Activated T-cell treated with anti-CD3 and anti-CD28 coated beads for 48 hours (primary cell): ENCODE data around the gene PDE8A.
"Not testable (repeated sequence)": the region's sequence is repeated elsewhere in the genome, so short reads cannot be mapped to it uniquely, and the experiment has no call there.

Experiments used
- DNase-seq: peaks from one replicate; pipeline ENCODE4 v3.0.0-alpha.2; 2020; ENCODE audit warnings: low read depth

The PDE8A gene

GRCh38 chr15:85010071-85010385 is 28.4 kb downstream of the PDE8A start:
- no peak for DNase-seq

DNA sequence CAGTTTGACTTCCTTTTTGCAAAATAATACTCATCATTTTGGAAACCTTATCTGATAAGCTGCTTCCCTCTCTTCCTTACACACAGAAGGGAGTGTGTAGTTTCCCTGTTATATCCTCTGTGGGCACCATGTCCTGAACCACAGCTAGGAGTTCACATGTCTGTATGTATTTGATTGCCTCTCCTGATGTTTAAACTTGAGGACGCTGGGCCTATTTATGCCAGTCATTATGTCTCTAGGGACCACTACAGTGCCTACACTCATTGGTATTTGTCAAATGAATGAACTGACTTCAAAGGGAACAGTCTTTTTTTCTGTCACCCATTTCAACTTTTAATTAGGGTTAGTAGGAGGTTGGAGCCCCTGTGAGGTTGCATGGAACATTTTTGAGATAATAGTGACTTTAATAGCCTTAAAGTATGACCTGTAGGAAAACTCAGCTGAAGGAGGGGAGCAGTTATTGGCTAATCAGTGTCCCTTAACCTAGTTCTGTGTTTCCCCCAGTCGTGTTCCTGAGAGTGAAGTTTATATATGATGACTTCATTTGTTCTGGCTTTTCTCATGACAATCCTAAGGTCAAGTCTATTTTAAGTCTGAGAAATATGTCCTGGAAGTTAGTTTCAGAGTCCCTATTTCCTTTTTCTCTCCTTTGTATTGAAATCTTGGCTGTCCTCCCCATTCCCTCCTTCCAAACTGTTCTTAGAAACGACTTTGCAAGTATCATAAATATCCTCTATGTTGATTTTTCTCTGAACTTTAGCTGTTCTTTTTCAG is 28.9 kb downstream of the PDE8A start:
- no peak for DNase-seq

- DNase-seq: no peak
Measured at GRCh38 chr15:85011160-85011571, 29.5 kb downstream of the PDE8A start.

DNA sequence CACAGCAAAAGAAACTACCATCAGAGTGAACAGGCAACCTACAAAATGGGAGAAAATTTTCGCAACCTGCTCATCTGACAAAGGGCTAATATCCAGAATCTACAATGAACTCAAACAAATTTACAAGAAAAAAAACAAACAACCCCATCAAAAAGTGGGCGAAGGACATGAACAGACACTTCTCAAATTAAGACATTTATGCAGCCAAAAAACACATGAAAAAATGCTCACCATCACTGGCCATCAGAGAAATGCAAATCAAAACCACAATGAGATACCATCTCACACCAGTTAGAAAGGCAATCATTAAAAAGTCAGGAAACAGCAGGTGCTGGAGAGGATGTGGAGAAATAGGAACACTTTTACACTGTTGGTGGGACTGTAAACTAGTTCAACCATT is 30.1 kb downstream of the PDE8A start:
- not testable (repeated sequence) for DNase-seq

DNA sequence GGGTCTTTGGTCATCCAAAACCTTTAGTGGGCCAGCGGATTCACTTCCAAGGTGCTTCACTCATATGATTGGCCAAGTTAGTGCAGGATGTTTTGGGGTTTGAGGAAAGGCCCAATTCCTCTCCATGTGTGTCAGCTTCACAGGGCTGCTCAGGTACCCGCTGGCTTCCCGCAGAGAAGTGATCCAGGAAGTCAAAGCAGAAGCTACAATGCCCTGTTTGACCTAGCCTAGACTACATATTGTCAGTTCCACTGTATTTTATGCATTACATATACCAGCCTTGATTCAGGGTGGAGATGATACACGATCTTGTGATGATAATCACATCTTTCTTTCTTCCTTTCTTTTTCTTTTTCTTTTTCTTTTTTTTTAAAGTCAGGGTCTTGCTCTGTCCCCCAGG is 32.1 kb downstream of the PDE8A start:
- DNase-seq: no peak

- DNase-seq: no peak
Measured at GRCh38 chr15:85014932-85015331, 33.3 kb downstream of the PDE8A start.

GRCh38 chr15:85016275-85016674 is 34.6 kb downstream of the PDE8A start:
- DNase-seq: no peak

DNA sequence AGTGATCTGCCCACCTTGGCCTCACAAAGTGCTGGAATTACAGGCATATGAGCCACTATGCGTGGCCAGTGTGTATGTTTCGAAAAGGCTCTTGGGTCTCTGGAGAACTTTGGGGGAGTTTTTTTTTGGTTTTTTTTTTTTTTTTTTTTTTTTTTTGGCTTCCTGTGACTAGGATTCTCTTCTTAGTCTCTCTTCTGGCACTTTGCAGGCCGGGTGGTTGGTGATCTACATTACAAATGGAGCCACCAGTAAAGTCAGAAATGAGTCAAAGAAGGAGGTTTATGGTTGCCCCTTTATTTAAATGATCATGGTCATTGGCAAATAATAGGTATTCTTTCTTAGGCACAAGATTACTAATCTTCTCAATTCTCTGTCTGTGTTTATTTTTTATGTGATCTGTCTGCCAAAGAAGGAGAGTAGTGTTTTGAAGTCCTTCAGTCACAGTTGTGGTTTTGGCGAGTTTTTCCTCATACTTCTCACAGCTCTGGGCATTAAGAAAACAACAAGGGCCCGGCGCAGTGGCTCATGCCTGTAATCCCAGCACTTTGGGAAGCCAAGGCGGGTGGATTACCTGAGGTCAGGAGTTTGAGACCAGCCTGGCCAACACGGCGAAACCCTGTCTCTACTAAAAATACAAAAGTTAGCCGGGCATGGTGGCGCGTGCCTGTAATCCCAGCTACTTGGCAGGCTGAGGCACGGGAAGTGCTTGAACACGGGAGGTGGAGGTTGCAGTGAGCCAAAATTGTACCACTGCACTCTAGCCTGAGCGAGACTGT is 38.3 kb downstream of the PDE8A start:
- no peak for DNase-seq

DNA sequence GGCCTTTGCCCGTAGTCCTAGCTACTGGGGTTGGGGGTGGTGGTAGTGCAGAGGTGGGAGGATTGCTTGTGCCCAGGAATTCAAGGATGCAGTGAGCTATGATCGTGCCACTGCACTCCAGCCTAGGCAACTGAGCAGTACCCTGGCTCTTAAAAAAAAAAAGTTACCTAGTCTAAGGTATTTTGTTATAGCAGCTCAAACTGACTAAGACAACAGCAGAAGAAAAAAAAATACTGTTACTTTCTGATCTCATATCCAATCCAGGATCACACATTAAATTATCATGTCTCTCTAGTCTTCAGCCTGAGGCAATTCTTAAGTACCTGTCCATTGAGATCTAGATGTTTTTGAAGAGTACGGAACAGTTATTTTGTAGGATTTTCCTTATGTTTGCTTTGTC is 39.8 kb downstream of the PDE8A start:
- no peak for DNase-seq

DNA sequence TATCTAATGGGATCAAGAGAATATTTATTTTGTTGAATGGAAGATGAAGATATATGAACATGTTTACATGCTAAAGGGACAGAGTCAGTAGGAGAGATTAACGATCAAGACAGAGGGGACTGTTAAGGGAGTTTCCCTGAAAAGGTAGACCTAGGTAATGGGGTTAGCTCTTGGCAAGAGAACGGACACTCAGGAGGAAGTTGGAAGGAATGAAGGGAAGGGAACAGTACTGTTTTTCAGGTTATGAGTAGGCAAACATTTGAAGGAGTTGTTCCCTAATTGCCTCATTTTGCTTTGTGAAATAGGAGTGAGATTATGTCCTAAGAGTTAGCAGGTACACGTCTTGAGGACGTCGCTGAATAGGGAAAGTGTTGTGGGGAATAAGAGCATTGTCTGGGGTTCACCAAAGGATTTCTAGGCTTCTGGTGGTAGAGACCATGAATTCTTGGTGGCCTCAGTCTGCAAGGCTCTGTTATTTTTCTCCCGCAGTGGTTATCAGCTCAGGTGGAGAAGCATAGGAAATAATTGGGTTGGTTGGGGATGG is 41.3 kb downstream of the PDE8A start:
- DNase-seq: no peak

DNA sequence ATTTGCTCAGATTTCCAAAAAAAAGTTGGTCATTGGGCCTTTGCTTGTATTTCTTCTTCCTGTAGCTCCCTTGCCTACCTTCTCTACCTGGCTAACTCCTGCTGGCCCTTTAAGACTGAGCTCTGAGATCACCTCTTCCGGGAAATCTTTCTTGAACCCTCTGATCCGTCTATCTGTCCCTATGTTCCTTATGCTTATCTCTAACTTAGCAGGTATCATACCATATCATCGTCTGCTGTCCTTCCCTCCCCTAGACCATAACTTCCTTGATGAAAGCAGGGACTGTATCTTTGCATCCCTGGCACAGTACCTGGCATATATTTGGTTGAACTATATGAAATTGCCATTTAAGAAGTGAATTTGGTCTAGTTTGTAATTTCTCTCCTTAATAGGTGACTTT is 42.3 kb downstream of the PDE8A start:
- no peak for DNase-seq

DNA sequence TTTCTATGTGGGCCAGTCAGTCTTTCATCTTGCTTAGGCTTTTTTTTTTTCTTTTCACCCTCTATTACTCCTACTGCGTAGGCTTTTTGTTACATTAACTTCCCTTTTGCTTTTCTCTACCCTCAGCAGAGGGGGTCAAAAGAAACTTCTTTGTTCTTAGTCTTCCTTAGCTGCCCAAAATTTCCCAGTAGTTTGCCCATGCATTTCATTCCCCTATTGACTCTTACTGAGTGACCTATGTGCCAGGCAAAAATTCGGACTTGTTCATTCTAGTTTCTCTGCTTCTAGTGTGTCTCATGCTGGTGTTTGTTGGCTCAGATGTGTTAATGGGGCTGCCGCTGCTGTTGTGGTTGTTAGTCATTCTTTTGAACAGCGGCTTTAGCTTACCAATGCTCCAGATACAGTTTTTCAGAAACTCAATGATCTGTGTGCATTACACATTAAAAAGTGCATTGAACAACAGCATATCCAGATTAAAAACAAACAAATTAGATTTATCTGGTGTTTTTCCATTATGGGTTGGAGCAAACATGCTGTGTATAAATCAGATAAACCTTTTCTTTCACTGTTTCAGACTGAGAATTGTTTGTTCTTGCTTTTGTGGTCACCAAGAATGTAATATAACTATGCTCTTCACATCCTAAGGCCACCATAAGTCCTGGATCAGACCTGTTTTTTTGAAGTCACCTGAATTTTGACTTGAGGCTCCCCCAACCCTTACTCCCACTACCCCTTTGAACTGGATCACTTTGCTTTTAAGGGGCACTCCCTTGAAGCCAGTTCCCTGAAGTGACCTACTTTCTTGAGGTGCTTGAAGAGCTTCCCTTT is 43.1 kb downstream of the PDE8A start:
- no peak for DNase-seq

DNA sequence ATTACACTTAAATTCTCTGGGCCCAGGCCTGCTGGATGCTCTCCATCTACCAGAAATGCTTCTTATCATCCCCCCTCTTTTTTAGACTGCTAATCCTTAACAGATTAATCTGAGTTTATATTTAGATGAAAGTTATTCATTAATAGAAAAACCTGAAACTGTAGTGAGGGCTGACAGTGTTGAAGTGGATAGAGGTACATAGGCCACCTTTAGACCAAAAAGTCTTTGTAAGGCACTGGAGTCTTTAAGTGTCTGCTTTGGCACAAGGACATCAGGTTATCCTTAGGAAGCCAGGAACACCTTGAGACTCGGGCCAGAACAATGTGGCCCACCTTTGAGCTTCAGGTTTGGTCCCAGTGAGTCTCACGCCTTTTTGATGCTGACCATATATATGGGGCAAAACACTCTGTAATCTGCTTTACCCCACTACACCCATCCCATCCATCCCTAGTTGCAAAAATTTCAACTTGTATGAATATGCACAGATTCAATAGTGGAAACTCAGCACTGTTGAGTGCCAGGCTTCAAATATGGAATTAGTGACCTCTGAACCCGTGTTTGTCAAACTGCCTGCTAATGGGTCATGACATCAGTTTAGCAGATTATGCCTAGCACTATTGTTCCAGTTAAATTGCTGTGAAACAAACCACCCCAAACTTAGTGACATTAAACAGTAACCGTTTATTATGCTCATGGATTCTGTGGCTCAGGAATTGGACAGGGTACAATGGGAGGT is 44.0 kb downstream of the PDE8A start:
- no peak for DNase-seq

GRCh38 chr15:85026304-85027032 is 44.8 kb downstream of the PDE8A start:
- no peak for DNase-seq

DNA sequence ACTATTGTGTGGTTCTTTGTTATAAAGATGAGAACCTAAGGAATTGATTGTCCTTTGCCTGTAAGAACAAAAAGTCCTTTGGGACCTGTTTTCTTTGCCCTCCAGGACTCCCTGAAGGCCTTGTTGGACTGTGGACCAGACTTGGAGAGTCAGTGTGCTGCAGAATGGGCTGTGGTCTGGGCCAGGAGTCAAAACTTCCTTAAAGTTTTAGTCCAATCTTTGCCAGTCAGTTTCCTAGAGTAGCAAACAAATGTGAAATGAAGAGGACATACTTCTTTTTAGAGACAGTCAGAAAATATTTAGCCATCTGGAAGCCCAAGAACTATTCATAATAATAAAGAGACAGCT is 45.4 kb downstream of the PDE8A start:
- no peak for DNase-seq

- DNase-seq: no peak
Measured at GRCh38 chr15:85027421-85027820, 45.8 kb downstream of the PDE8A start.

- no peak for DNase-seq
Measured at GRCh38 chr15:85028416-85028815, 46.8 kb downstream of the PDE8A start.

GRCh38 chr15:85029221-85029620 is 47.6 kb downstream of the PDE8A start:
- DNase-seq: no peak

DNA sequence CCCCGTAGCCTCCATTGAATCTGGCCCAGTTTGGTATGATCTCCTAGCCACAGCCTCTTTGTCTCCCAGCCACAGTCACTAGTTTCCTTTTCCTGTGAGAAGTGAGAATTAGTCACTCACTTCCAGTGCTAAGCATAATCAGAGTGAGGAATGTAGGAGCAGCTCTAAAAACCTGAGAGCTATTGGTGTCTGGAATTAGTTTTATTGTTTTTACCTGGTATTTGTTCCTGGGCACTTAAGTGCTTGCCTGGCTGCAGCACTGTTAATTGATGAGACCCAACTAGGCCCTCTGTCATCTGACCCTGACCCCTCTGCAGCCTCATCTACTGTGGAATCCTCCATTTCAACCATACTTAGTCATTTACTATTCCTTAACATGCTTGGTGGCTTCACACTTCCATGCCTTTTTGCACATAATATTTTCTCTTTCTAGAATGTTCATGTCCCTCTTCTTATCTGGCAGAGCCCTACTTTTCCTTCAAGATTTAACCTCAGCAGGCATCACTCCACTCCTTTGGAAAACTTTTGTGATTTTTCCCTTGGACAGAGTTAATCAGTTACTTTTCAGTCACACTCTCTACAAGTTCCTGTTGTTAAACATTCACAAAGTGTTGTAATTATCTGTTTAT is 48.8 kb downstream of the PDE8A start:
- no peak for DNase-seq

DNA sequence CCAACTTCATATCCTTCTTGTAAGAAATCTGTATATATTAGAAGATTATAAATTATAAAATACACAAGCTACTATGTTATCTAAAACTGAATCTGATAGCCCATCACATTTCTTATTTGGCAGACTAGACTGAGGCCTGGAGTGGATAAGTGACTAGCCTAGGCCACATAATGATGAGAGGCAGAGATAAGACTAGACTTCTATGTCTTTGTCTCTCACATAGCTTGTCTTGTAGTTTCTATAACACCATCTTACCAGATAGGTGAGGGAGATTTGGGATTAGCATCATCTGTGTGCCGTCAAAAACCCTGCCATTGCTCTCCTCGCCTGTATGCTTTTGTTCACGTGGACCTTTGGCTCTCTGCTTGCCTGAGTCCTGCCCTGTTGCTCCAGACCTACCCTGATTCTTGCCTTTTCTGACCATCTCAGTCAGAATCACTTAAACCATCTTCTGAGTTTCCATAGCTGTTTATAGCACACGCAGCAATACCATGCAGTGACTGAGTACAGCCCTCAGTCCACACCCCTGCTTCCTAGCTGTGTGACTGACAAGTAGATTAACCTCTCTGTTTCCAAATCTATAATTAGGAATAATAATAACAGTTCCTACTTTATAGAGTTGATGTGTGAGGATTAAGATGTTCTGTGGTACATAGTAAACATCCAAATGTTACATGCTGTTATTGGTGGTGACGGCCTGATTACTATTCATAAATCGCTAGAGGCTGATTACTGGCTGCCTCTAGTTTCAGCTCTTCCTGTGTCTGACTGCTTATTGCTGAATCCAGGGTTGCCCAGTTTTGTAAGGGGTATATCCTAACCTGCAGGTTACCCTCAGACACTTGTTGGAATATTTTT is 49.7 kb downstream of the PDE8A start:
- DNase-seq: no peak
